NT2/D1 (cell line): ENCODE measurements around the gene ROBO1.

ENCODE experiments used
- SUZ12 ChIP-seq: IDR thresholded peaks from 2 replicates; pipeline ENCODE4 v1.6.1; 2011; ENCODE audit not compliant: insufficient read length, insufficient read depth; ENCODE audit errors: extremely low read depth
- YY1 ChIP-seq: IDR thresholded peaks from 2 replicates; pipeline ENCODE4 v1.6.1; 2011; ENCODE audit not compliant: insufficient read length, insufficient read depth
- ZNF274 ChIP-seq: IDR thresholded peaks from 2 replicates; pipeline ENCODE4 v1.6.1; 2011; ENCODE audit warnings: mild to moderate bottlenecking, low read depth, low read length

DNA sequence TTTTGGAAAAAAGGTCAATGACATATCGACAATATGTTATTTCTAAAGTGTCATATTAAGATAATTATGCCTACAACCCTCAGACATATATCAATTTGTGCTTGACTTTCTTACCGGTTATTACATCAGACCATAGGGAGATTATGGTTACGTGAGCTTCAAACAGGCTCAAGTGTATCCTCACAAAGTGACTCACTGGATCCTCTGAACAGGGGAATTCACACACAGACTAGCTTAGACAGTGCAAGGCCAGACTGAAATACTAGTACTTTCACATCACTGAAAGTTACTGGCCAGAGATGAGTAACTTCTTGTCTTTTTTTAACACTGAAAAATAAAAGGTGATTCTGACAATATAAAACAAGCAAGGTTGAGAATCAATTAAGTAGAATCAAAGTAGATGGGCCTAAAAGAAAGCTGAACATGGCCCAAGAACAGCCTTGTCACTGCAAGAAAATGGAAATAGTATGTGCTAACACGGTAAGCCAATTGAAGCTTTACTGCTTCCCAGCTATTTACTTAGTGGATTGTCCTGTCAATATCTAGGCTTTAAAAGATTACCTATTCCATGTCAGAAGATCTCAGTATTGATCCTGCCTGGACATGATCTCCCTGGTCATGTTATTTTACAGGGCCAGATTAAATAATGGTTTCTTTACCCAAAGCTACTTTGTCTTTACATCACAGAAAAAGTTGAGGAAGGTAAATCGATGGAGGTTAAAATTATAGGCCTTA is 848.6 kb downstream of the ROBO1 start:
- TF ChIP-seq YY1: no peak
- no peak for TF ChIP-seq SUZ12
- no peak for TF ChIP-seq ZNF274
